ENCODE measurements around the gene CSNK1E.

CSNK1E gene

DNA sequence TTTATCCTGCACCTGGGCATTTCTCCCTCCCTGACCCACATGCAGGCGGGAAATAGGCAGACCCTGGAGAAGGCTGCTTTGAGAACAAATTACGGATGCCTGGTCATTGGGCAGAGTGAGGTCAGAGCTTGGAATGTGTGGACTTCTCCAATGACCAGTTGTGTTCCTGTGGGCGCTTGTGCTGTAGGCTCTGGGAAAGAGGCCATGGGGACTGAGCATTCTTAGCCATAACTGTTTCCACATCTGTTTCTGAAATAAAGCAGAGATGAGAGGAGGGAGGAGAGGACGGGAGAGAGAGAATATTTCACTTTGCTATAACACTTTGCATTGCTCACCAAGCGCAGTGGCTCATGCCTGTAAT lies 33.2 kb downstream of the CSNK1E start:
- peak; percentile 87 for DNase-seq (ENCODE audit: low spot score)
- H3K4me3 ChIP-seq, result no peak overlapping the region
- TF ChIP-seq, protein P1, sequence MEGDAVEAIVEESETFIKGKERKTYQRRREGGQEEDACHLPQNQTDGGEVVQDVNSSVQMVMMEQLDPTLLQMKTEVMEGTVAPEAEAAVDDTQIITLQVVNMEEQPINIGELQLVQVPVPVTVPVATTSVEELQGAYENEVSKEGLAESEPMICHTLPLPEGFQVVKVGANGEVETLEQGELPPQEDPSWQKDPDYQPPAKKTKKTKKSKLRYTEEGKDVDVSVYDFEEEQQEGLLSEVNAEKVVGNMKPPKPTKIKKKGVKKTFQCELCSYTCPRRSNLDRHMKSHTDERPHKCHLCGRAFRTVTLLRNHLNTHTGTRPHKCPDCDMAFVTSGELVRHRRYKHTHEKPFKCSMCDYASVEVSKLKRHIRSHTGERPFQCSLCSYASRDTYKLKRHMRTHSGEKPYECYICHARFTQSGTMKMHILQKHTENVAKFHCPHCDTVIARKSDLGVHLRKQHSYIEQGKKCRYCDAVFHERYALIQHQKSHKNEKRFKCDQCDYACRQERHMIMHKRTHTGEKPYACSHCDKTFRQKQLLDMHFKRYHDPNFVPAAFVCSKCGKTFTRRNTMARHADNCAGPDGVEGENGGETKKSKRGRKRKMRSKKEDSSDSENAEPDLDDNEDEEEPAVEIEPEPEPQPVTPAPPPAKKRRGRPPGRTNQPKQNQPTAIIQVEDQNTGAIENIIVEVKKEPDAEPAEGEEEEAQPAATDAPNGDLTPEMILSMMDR (IDR thresholded peaks at IDR 0.05), result no peak
- H3K27ac ChIP-seq, result peak overlapping the region; percentile 70 to 82

DNA sequence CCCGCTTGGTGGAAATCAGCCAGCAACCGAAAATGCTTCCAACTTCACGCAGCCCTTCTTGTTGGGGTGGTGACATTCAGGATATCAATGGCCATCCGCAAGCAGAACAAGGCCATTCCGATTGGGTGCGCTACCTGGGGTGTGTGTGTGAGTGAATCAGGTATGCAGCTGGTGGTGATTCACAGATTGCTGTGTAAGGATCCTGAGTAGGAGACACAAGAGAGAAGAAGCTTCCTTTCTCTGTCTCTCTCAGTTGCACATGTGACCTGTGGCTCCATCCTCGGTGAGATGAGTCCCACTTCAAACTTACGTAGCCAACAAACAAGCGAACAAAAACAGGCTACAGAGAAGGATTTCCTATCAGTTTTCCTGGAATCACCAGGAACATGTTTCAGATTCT lies 34.8 kb downstream of the CSNK1E start:
- no peak for DNase-seq (ENCODE audit: low spot score)
- H3K27ac ChIP-seq, result no peak overlapping the region
- TF ChIP-seq, protein P1 (IDR thresholded peaks at IDR 0.05), result no peak
- no peak overlapping the region for H3K4me3 ChIP-seq

DNA sequence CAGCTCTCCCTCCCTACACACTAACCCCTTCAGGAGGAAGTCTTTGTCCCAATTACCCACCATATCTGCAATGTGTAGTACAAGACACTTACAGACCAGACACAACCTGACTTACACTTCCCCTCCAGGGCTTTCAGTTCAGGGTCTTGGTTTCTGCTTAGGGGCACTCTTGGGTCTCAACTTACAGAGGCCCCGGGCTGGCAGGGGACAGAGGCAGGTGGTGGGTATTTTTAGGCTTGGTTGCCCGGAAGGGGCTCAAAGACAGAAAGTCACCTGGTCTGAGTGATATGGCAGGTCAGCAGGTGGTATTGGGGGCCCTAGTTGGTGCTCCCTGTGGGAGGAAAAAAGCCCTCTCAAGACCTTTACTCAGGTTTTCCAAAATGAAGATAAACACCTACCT lies 41.1 kb downstream of the CSNK1E start:
- Histone ChIP-seq H3K4me3 (no peak overlapping the region), H3K27ac (no peak overlapping the region)
- TF ChIP-seq, protein P1 (IDR thresholded peaks at IDR 0.05), result no peak
- no peak for DNase-seq (ENCODE audit: low spot score)

DNA sequence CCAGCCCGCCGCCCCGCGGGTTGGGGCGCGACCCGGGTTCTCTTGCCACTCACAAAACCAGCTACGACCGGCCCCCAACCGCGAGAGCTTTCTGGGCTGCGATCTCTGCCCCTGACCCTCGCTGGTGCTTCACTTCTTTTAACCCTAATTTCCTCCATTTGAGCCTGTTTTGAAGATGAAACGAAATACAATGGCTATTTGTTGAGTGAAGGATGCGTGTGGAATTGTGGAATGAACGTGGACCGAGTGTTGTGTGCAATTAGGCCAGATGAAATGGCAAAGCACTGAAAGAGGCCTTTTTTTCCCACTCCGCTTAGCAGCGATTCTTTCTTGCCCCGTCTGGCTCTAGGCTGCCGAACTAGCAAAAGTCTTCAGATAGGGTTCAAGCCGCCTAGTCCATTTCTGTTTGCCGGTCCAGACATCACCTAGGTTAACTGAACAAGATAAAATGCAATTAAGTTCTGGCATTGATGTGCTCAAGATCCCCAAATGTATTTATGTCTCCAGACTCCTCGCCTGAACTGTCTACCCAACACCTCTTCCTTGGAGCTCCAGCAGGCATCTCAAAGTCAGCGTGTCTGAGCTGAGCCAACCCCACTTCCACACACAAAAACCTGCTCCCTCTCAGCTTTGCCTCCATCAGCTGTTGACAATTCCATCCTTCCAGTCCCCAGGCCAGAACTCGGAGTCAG lies 44.0 kb downstream of the CSNK1E start:
- peak overlapping the region; percentile 95 for H3K4me3 ChIP-seq
- H3K27ac ChIP-seq, result peak overlapping the region; percentile 93 to 96
- TF ChIP-seq, protein P1 (IDR thresholded peaks at IDR 0.05), result no peak
- no peak for DNase-seq (ENCODE audit: low spot score)

DNA sequence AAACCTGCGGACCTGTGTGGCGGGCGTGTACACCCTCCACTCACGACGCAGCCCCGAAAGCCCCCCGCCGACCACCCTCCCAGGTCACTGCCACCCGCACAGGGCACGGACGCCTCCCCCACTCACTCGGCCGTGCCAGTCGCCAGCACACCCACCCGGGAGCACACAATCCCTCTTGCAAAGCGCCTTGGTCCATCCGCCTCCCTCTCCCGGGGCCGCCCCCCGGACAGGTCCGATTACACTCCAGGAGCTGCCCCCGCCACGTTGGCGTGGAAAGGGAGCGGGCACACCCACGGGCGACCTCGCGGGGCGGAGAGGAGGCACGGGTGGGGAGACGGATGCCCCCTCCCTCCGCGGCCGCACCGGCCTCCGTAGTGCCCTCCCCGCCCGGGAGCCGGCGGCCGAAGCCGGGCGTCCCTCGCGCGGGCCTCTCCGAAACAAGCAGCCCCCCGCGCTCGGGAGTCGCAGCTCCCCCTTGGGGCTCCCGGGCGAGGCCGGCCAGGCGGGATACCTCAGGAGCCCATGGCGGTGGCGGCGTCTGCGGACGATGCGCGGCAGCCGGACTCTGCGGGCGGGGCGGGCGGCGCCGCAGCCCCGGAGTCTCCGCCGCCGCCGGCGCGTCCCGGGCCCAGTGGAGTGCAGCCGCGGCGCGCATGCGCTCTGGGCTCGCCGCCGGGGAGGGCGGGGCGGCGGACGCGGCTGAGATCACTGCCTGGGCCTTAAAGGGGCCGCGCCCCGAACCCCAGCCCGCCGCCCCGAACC lies 44.7 kb downstream of the CSNK1E start, which contains the start of gene TMEM184B:
TSS of gene TMEM184B (minus strand) at position 638 of the 762 bp plus-strand sequence. CDS start 25,049 bp downstream, outside the sequence.
- DNase-seq (ENCODE audit: low spot score), result no peak
- TF ChIP-seq, protein P1 (IDR thresholded peaks at IDR 0.05), result no peak
- peak within 1 kb of the TSS; percentile 95 for H3K4me3 ChIP-seq
- H3K27ac ChIP-seq, result peak within 1 kb of the TSS; percentile 93 to 96

DNA sequence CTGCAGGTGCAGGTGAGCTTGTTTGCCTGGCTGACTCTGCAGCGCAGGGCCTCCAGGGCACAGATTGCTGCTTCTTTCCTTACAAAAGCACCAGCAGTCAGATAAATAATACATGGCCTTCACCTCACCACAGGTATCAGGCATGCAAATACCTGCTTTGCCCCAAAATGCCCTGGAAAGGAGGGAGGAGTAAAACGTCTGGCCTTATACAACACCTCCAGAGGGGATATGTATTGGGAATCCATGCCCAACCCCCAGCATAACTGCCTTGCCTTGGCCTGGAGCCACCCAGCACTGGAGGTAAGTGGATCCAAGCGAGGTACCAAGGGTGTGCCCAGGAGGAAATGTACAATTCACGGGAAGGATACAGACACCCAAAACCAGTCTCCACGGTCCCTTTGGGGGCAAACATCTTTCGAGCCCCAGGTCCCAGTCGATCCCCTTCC lies 45.3 kb downstream of the CSNK1E start:
- TF ChIP-seq, protein P1 (IDR thresholded peaks at IDR 0.05), result no peak
- Histone ChIP-seq H3K27ac (peak overlapping the region; percentile 93 to 96), H3K4me3 (peak overlapping the region; percentile 95)
- DNase-seq (ENCODE audit: low spot score), result no peak
